Measurements from ENCODE around the gene CACNA1B.

GRCh38 chr9:138052635-138053320 is 175.2 kb downstream of the CACNA1B start:
- TF ChIP-seq, protein P1, sequence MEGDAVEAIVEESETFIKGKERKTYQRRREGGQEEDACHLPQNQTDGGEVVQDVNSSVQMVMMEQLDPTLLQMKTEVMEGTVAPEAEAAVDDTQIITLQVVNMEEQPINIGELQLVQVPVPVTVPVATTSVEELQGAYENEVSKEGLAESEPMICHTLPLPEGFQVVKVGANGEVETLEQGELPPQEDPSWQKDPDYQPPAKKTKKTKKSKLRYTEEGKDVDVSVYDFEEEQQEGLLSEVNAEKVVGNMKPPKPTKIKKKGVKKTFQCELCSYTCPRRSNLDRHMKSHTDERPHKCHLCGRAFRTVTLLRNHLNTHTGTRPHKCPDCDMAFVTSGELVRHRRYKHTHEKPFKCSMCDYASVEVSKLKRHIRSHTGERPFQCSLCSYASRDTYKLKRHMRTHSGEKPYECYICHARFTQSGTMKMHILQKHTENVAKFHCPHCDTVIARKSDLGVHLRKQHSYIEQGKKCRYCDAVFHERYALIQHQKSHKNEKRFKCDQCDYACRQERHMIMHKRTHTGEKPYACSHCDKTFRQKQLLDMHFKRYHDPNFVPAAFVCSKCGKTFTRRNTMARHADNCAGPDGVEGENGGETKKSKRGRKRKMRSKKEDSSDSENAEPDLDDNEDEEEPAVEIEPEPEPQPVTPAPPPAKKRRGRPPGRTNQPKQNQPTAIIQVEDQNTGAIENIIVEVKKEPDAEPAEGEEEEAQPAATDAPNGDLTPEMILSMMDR (IDR thresholded peaks at IDR 0.05) = no peak
- no peak for TF ChIP-seq POLR2A (IDR thresholded peaks at IDR 0.05)
- TF ChIP-seq POLR2AphosphoS5 (IDR thresholded peaks at IDR 0.05; ENCODE audit: insufficient read depth in 1 of 2, low read depth in 1 of 2) = no peak

Data from vagina (tissue), 2 donors.